Measurements from ENCODE around the gene CLDN6. TPM values are rescaled to one million over a fixed set of nuclear protein-coding genes. Genes with fewer than 3 reads are reported as not detected.

The CLDN6 gene
- total and polyA plus RNA-seq, 2 of the 13 experiments (the other 11 are each of a cell fraction or from before 2014, with no cell fraction given) = 5.9 to 7.6 TPM

DNA sequence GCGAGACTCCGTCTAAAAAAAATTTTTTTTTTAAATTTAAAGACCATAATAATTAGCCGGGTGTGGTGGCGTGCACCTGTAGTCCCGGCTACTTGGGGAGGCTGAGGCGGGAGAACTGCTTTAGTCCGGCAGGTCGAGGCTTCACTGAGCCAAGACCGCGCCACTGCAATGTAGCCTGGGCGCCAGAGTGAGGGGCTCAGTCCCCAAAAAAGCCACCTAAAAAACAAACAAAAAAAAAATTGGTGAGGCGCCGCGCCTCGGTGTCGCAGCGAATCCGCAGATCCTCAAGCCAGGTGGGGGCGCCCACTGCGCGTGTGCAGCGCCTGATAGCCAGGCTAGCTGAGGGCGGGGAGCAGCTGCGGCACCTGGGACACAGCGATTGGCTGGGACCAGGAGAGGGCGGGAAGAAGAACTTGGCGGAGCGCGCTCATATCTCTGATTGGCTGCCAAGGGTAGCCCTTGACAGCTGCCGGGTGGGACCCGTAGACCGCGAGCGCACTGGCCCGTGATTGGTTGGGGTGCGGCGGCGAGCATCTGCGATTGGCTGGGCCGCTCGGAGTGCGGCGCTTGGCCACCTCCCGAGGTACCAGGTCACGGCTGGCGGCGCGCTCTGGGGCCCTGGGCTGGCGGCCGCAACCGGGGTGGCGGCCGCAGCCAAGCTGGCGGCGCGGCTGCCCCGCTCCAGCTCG lies 14.3 kb downstream of the CLDN6 start (continued):
- TF ChIP-seq, protein P1, sequence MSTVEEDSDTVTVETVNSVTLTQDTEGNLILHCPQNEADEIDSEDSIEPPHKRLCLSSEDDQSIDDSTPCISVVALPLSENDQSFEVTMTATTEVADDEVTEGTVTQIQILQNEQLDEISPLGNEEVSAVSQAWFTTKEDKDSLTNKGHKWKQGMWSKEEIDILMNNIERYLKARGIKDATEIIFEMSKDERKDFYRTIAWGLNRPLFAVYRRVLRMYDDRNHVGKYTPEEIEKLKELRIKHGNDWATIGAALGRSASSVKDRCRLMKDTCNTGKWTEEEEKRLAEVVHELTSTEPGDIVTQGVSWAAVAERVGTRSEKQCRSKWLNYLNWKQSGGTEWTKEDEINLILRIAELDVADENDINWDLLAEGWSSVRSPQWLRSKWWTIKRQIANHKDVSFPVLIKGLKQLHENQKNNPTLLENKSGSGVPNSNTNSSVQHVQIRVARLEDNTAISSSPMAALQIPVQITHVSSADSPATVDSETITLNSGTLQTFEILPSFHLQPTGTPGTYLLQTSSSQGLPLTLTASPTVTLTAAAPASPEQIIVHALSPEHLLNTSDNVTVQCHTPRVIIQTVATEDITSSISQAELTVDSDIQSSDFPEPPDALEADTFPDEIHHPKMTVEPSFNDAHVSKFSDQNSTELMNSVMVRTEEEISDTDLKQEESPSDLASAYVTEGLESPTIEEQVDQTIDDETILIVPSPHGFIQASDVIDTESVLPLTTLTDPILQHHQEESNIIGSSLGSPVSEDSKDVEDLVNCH (CRISPR knock-in tag; IDR thresholded peaks at IDR 0.05) = no peak
- TF ChIP-seq, protein P2, sequence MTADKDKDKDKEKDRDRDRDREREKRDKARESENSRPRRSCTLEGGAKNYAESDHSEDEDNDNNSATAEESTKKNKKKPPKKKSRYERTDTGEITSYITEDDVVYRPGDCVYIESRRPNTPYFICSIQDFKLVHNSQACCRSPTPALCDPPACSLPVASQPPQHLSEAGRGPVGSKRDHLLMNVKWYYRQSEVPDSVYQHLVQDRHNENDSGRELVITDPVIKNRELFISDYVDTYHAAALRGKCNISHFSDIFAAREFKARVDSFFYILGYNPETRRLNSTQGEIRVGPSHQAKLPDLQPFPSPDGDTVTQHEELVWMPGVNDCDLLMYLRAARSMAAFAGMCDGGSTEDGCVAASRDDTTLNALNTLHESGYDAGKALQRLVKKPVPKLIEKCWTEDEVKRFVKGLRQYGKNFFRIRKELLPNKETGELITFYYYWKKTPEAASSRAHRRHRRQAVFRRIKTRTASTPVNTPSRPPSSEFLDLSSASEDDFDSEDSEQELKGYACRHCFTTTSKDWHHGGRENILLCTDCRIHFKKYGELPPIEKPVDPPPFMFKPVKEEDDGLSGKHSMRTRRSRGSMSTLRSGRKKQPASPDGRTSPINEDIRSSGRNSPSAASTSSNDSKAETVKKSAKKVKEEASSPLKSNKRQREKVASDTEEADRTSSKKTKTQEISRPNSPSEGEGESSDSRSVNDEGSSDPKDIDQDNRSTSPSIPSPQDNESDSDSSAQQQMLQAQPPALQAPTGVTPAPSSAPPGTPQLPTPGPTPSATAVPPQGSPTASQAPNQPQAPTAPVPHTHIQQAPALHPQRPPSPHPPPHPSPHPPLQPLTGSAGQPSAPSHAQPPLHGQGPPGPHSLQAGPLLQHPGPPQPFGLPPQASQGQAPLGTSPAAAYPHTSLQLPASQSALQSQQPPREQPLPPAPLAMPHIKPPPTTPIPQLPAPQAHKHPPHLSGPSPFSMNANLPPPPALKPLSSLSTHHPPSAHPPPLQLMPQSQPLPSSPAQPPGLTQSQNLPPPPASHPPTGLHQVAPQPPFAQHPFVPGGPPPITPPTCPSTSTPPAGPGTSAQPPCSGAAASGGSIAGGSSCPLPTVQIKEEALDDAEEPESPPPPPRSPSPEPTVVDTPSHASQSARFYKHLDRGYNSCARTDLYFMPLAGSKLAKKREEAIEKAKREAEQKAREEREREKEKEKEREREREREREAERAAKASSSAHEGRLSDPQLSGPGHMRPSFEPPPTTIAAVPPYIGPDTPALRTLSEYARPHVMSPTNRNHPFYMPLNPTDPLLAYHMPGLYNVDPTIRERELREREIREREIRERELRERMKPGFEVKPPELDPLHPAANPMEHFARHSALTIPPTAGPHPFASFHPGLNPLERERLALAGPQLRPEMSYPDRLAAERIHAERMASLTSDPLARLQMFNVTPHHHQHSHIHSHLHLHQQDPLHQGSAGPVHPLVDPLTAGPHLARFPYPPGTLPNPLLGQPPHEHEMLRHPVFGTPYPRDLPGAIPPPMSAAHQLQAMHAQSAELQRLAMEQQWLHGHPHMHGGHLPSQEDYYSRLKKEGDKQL (CRISPR knock-in tag; IDR thresholded peaks at IDR 0.05; ENCODE audit: low read depth) = no peak
- TF ChIP-seq ZKSCAN5 (CRISPR knock-in tag; IDR thresholded peaks at IDR 0.05) = no peak
- TF ChIP-seq, protein P3, sequence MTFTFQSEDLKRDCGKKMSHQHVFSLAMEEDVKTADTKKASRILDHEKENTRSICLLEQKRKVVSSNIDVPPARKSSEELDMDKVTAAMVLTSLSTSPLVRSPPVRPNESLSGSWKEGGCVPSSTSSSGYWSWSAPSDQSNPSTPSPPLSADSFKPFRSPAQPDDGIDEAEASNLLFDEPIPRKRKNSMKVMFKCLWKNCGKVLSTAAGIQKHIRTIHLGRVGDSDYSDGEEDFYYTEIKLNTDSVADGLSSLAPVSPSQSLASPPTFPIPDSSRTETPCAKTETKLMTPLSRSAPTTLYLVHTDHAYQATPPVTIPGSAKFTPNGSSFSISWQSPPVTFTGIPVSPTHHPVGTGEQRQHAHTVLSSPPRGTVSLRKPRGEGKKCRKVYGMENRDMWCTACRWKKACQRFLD (CRISPR knock-in tag; IDR thresholded peaks at IDR 0.05; ENCODE audit: borderline replicate concordance) = no peak
- no peak for TF ChIP-seq ZNF3 (CRISPR knock-in tag; IDR thresholded peaks at IDR 0.05)
- TF ChIP-seq TBX2 (CRISPR knock-in tag; IDR thresholded peaks at IDR 0.05; ENCODE audit: borderline replicate concordance) = peak; percentile 71
- TF ChIP-seq ZNF350 (CRISPR knock-in tag; IDR thresholded peaks at IDR 0.05; ENCODE audit: borderline replicate concordance, low read depth) = peak; percentile 62; the same call in 1 of the 2 replicates
- TF ChIP-seq ZNF749 (CRISPR knock-in tag; IDR thresholded peaks at IDR 0.05; ENCODE audit: borderline replicate concordance) = no peak
- no peak for TF ChIP-seq HDAC6 (IDR thresholded peaks at IDR 0.05; ENCODE audit: low read depth, low read length)
- TF ChIP-seq, protein P4, sequence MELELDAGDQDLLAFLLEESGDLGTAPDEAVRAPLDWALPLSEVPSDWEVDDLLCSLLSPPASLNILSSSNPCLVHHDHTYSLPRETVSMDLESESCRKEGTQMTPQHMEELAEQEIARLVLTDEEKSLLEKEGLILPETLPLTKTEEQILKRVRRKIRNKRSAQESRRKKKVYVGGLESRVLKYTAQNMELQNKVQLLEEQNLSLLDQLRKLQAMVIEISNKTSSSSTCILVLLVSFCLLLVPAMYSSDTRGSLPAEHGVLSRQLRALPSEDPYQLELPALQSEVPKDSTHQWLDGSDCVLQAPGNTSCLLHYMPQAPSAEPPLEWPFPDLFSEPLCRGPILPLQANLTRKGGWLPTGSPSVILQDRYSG (CRISPR knock-in tag; IDR thresholded peaks at IDR 0.05) = 0 out of 2 replicates have a peak, but pooled peaks have one; percentile 41
- TF ChIP-seq, protein P5, sequence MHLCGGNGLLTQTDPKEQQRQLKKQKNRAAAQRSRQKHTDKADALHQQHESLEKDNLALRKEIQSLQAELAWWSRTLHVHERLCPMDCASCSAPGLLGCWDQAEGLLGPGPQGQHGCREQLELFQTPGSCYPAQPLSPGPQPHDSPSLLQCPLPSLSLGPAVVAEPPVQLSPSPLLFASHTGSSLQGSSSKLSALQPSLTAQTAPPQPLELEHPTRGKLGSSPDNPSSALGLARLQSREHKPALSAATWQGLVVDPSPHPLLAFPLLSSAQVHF (CRISPR knock-in tag; IDR thresholded peaks at IDR 0.05) = no peak
- 0 out of 2 replicates have a peak, but pooled peaks have one; percentile 46 for TF ChIP-seq ZNF614 (CRISPR knock-in tag; IDR thresholded peaks at IDR 0.05; ENCODE audit: borderline replicate concordance)
- TF ChIP-seq ZFY (CRISPR knock-in tag; IDR thresholded peaks at IDR 0.05) = peak; percentile 51
- no peak for TF ChIP-seq SUZ12 (IDR thresholded peaks at IDR 0.05; ENCODE audit: low read depth, low read length)
- TF ChIP-seq ZSCAN12 (CRISPR knock-in tag; IDR thresholded peaks at IDR 0.05) = no peak
- peak; percentile 36; the same call in 1 of the 2 replicates for TF ChIP-seq MAZ (IDR thresholded peaks at IDR 0.05; ENCODE audit: borderline replicate concordance, low read depth, low read length)
- TF ChIP-seq MAZ (CRISPR knock-in tag; IDR thresholded peaks at IDR 0.05; ENCODE audit: low read depth) = peak; percentile 85
- TF ChIP-seq YEATS4 (CRISPR knock-in tag; IDR thresholded peaks at IDR 0.05; ENCODE audit: borderline replicate concordance) = peak; percentile 39; the same call in 1 of the 2 replicates
